OCI-LY3 (cell line): ENCODE data around the gene FAAP20.
"Not testable (repeated sequence)": the region's sequence is repeated elsewhere in the genome, so short reads cannot be mapped to it uniquely, and the experiment has no call there.

Source experiments
- H2AFZ ChIP-seq: fragments of 200-600, 300-600 bp; shearing (Covaris generic); 2 replicates; pipeline ENCODE4 v1.6.0; 2014; ENCODE audit warnings: antibody characterized with exemption, low read depth, low read length
- H3K27ac ChIP-seq: fragments of 200-600, 300-600 bp; sonication (generic); 2 replicates; pipeline ENCODE4 v1.5.1; 2014; ENCODE audit warnings: mild to moderate bottlenecking, low read length, moderate library complexity, mixed read lengths
- H3K27me3 ChIP-seq: fragments of 200-600, 300-600 bp; sonication (generic); 2 replicates; pipeline ENCODE4 v1.6.1; 2014; ENCODE audit warnings: low read depth, low read length, mixed read lengths
- H3K36me3 ChIP-seq: fragments of 200-600, 300-600 bp; sonication (generic); replicated peaks from 2 replicates; pipeline ENCODE3; 2014; ENCODE audit warnings: low read depth, low read length, mixed read lengths
- H3K4me1 ChIP-seq: fragments of 300-600, 200-600 bp; sonication (generic); 2 replicates; pipeline ENCODE4 v1.6.1; 2014; ENCODE audit warnings: low read length, mixed read lengths
- H3K4me2 ChIP-seq: fragments of 200-600, 300-600 bp; sonication (generic); 2 replicates; pipeline ENCODE4 v1.6.1; 2014; ENCODE audit warnings: low read length, mixed read lengths
- H3K4me3 ChIP-seq: fragments of 300-600, 200-600 bp; sonication (generic); 2 replicates; pipeline ENCODE4 v1.5.1; 2014; ENCODE audit warnings: antibody characterized with exemption, mild to moderate bottlenecking, low read length, moderate library complexity
- H3K79me2 ChIP-seq: fragments of 300-600, 200-600 bp; shearing (Covaris generic); 2 replicates; pipeline ENCODE4 v1.6.1; 2014; ENCODE audit warnings: mild to moderate bottlenecking, low read length, mixed read lengths
- H3K9ac ChIP-seq: fragments of 300-600, 200-600 bp; shearing (Covaris generic); 2 replicates; pipeline ENCODE4 v1.6.0; 2014; ENCODE audit warnings: mild to moderate bottlenecking, low read length, moderate library complexity
- H3K9me3 ChIP-seq: fragments of 200-600, 300-600 bp; shearing (Covaris generic); 2 replicates; pipeline ENCODE4 v1.6.1; 2014; ENCODE audit warnings: low read length, mixed read lengths; ENCODE audit not compliant: insufficient read depth
- H4K20me1 ChIP-seq: fragments of 200-600, 300-600 bp; sonication (generic); 2 replicates; pipeline ENCODE4 v1.6.1; 2016; ENCODE audit warnings: low read length, mixed read lengths; ENCODE audit not compliant: insufficient read depth
- CTCF ChIP-seq: fragments of 200-600, 300-600 bp; sonication (generic); IDR thresholded peaks from 2 replicates; pipeline ENCODE4 v1.5.1; 2014; ENCODE audit warnings: antibody characterized with exemption, low read length, low read depth
- EZH2phosphoT487 ChIP-seq: fragments of 200-600 bp; shearing (Covaris generic); IDR thresholded peaks from 2 replicates; pipeline ENCODE4 v1.6.1; 2018; ENCODE audit warnings: antibody characterized with exemption, mixed run types, low read depth

FAAP20 gene

DNA sequence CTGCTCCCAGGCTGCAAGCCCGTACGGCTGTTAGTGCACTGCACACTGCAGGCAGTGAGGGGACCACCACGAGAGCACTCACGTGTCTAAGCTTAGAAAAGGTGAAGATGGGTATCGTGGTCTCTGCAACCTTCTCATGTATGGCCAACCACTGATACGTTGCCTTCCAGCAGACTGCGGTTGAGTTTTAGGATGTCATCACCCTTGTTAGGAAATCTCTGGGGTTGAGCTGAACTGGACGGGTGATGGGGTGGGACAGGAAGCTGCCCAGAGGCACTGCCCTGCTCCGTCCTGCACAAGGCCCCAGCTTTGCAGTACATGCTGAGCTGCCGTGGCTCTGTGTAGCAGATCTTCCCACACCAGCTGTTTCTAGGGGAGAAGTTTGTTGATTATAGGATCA, 43.3 kb downstream of the FAAP20 start:
- Histone ChIP-seq H3K27me3 (no peaks in the 10 kb centered on the region), H3K36me3 (no peaks in the 10 kb centered on the region), H2AFZ (no peak overlapping the region), H3K9me3 (no peaks in the 10 kb centered on the region), H4K20me1 (no peaks in the 10 kb centered on the region), H3K9ac (no peak overlapping the region), H3K4me2 (no peak overlapping the region), H3K79me2 (no peaks in the 10 kb centered on the region), H3K4me1 (no peaks in the 10 kb centered on the region), H3K27ac (no peak overlapping the region), H3K4me3 (no peak overlapping the region)
- TF ChIP-seq CTCF (no peak), EZH2phosphoT487 (no peak)

GRCh38 chr1:2150801-2151200, 43.8 kb downstream of the FAAP20 start:
- Histone ChIP-seq H3K4me2 (no peak overlapping the region), H3K4me3 (no peak overlapping the region), H3K27me3 (no peaks in the 10 kb centered on the region), H3K9me3 (no peaks in the 10 kb centered on the region), H3K79me2 (no peaks in the 10 kb centered on the region), H2AFZ (no peak overlapping the region), H3K27ac (no peak overlapping the region), H3K36me3 (no peaks in the 10 kb centered on the region), H3K9ac (no peak overlapping the region), H4K20me1 (no peaks in the 10 kb centered on the region), H3K4me1 (no peaks in the 10 kb centered on the region)
- no peak for TF ChIP-seq EZH2phosphoT487
- TF ChIP-seq CTCF, result no peak

GRCh38 chr1:2148691-2149090, 45.9 kb downstream of the FAAP20 start:
- Histone ChIP-seq H3K9me3 (no peaks in the 10 kb centered on the region), H3K27ac (no peak overlapping the region), H3K27me3 (no peaks in the 10 kb centered on the region), H3K79me2 (no peaks in the 10 kb centered on the region), H3K36me3 (no peaks in the 10 kb centered on the region), H3K4me1 (no peaks in the 10 kb centered on the region), H4K20me1 (no peaks in the 10 kb centered on the region), H3K4me2 (no peak overlapping the region), H3K4me3 (no peak overlapping the region), H2AFZ (no peak overlapping the region), H3K9ac (no peak overlapping the region)
- TF ChIP-seq EZH2phosphoT487 (no peak), CTCF (no peak)

DNA sequence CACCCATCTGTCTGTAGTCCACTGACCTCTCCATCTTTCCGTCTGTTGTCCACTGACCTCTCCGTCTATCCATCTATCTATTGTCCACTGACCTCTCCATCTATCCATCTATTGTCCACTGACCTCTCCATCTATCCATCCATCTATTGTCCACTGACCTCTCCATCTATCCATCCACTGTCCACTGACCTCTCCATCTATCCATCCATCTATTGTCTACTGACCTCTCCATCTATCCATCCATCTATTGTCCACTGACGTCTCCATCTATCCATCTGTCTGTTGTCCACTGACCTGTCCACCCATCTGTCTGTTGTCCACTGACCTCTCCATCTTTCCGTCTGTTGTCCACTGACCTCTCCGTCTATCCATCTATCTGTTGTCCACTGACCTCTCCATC, 46.7 kb downstream of the FAAP20 start:
- not testable (repeated sequence) for H2AFZ ChIP-seq, H3K27ac ChIP-seq, H3K4me1 ChIP-seq, H4K20me1 ChIP-seq, H3K79me2 ChIP-seq, H3K27me3 ChIP-seq, H3K36me3 ChIP-seq, H3K9me3 ChIP-seq, H3K9ac ChIP-seq, H3K4me2 ChIP-seq, H3K4me3 ChIP-seq

GRCh38 chr1:2146836-2147517, 47.6 kb downstream of the FAAP20 start:
- no peak overlapping the region for H3K4me3 ChIP-seq
- no peaks in the 10 kb centered on the region for H4K20me1 ChIP-seq
- H3K79me2 ChIP-seq, result no peaks in the 10 kb centered on the region
- no peaks in the 10 kb centered on the region for H3K9me3 ChIP-seq
- H3K27ac ChIP-seq, result no peak overlapping the region
- H3K4me2 ChIP-seq, result no peak overlapping the region
- H3K9ac ChIP-seq, result no peak overlapping the region
- H3K36me3 ChIP-seq, result no peaks in the 10 kb centered on the region
- no peaks in the 10 kb centered on the region for H3K4me1 ChIP-seq
- no peaks in the 10 kb centered on the region for H3K27me3 ChIP-seq
- TF ChIP-seq EZH2phosphoT487 (no peak), CTCF (no peak)
- H2AFZ ChIP-seq, result no peak overlapping the region
